Peyer's patch (tissue), 4 donors: ENCODE results near the gene MEGF8. TPM values are rescaled to one million over a fixed set of nuclear protein-coding genes. Genes with fewer than 3 reads are reported as not detected.

ENCODE experiments used
- DNase-seq, 3 donors: peaks; one replicate each; pipeline ENCODE4 v3.0.0-alpha.2; 2017 to 2019
- H3K27ac ChIP-seq, 4 donors: fragments of 200-600 bp; sonication (generic); one replicate each; pipeline ENCODE4 v1.5.1; 2016 to 2019
- H3K27me3 ChIP-seq, 2 donors: fragments of 200-600 bp; sonication (generic); one replicate each; pipeline ENCODE4 v1.5.1; 2019
- H3K36me3 ChIP-seq, 3 donors: fragments of 200-600 bp; sonication (generic); one replicate each; pipeline ENCODE4 v1.5.1; 2016 to 2019
- H3K4me1 ChIP-seq, 4 donors: fragments of 200-600 bp; sonication (generic); one replicate each; pipeline ENCODE4 v1.5.1; 2016 to 2019
- H3K4me3 ChIP-seq, 4 donors: fragments of 200-600 bp; sonication (generic); 1 replicate in 3 of 4; 2 replicates in 1 of 4; pipeline ENCODE4 v1.5.1; 2016 to 2019; ENCODE audit warnings: mild to moderate bottlenecking in 1 of 4
- H3K9me3 ChIP-seq, 4 donors: fragments of 200-600 bp; sonication (generic); one replicate each; pipeline ENCODE4 v1.5.1; 2016 to 2019; ENCODE audit warnings: mild to moderate bottlenecking in 1 of 4
- CTCF ChIP-seq, 6 experiments: fragments of 450-650 bp in 4 of 6; fragments of 200-600 bp in 2 of 6; sonication (generic) in 1 of 6; IDR thresholded peaks; one replicate each; pipeline ENCODE4 v1.5.1; 2017 to 2019; ENCODE audit warnings: antibody characterized with exemption in 6 of 6, mild to moderate bottlenecking in 3 of 6, moderate library complexity in 1 of 6
- POLR2A ChIP-seq, 2 donors: fragments of 450-650 bp; IDR thresholded peaks; one replicate each; pipeline ENCODE4 v1.5.1; 2017; ENCODE audit warnings: antibody characterized with exemption in 2 of 2, mild to moderate bottlenecking in 2 of 2, moderate library complexity in 2 of 2
- total RNA-seq, 4 donors: library from RNA; depleted of rRNA; stranded (reverse); fragments of >200 nt; gene quantifications; one replicate each; pipeline ENCODE4 v1.1.0, GENCODE V29; 2016

MEGF8 gene
- total RNA-seq, 4 donors from 2014 or later = 12.3 to 30.8 (median 22.3) TPM

GRCh38 chr19:42303876-42304275, 21.6 kb upstream of the MEGF8 start:
- no peaks in the 10 kb centered on the region for H3K36me3 ChIP-seq
- DNase-seq = no peak
- H3K4me3 ChIP-seq = no peak overlapping the region
- H3K9me3 ChIP-seq = no peaks in the 10 kb centered on the region
- H3K27ac ChIP-seq = no peak overlapping the region
- H3K27me3 ChIP-seq = no peaks in the 10 kb centered on the region
- peaks cover 0 to 14% (median 0%) of the 10 kb centered on the region in 4 donors for H3K4me1 ChIP-seq
- TF ChIP-seq CTCF (IDR thresholded peaks at IDR 0.05) (no peak), POLR2A (IDR thresholded peaks at IDR 0.05) (no peak)

GRCh38 chr19:42306646-42307045, 18.8 kb upstream of the MEGF8 start:
- Histone ChIP-seq H3K27me3 (no peaks in the 10 kb centered on the region), H3K4me3 (no peak overlapping the region), H3K36me3 (no peaks in the 10 kb centered on the region), H3K9me3 (no peaks in the 10 kb centered on the region), H3K27ac (no peak overlapping the region), H3K4me1 (peaks cover 0 to 11% (median 0%) of the 10 kb centered on the region in 4 donors)
- DNase-seq = no peak
- TF ChIP-seq CTCF (IDR thresholded peaks at IDR 0.05) (no peak), POLR2A (IDR thresholded peaks at IDR 0.05) (no peak)

GRCh38 chr19:42309686-42310085, 15.7 kb upstream of the MEGF8 start:
- Histone ChIP-seq H3K27ac (no peak overlapping the region), H3K4me3 (no peak overlapping the region), H3K36me3 (no peaks in the 10 kb centered on the region), H3K9me3 (peaks cover 0 to 3% (median 0%) of the 10 kb centered on the region in 4 donors), H3K4me1 (peaks cover 0 to 14% (median 7%) of the 10 kb centered on the region in 4 donors), H3K27me3 (peaks cover 0 to 3% of the 10 kb centered on the region in 2 donors)
- DNase-seq = no peak
- no peak for TF ChIP-seq POLR2A (IDR thresholded peaks at IDR 0.05)
- no peak for TF ChIP-seq CTCF (IDR thresholded peaks at IDR 0.05)

- no peak overlapping the region for H3K27ac ChIP-seq
- TF ChIP-seq POLR2A (IDR thresholded peaks at IDR 0.05) = no peak
- TF ChIP-seq CTCF (IDR thresholded peaks at IDR 0.05) = no peak
- no peaks in the 10 kb centered on the region for H3K36me3 ChIP-seq
- DNase-seq = no peak
- H3K4me1 ChIP-seq = peaks cover 0 to 14% (median 7%) of the 10 kb centered on the region in 4 donors
- H3K27me3 ChIP-seq = peaks cover 0 to 3% of the 10 kb centered on the region in 2 donors
- no peak overlapping the region for H3K4me3 ChIP-seq
- peaks cover 0 to 3% (median 0%) of the 10 kb centered on the region in 4 donors for H3K9me3 ChIP-seq
Measured at GRCh38 chr19:42311657-42312056, 13.8 kb upstream of the MEGF8 start.

- Histone ChIP-seq H3K27me3 (peaks cover 0 to 3% of the 10 kb centered on the region in 2 donors), H3K36me3 (no peaks in the 10 kb centered on the region), H3K9me3 (peaks cover 0 to 3% (median 0%) of the 10 kb centered on the region in 4 donors), H3K4me1 (peaks cover 0 to 14% (median 7%) of the 10 kb centered on the region in 4 donors), H3K27ac (no peak overlapping the region), H3K4me3 (no peak overlapping the region)
- DNase-seq = no peak
- TF ChIP-seq POLR2A (IDR thresholded peaks at IDR 0.05) = no peak
- TF ChIP-seq CTCF (IDR thresholded peaks at IDR 0.05) = no peak
Measured at GRCh38 chr19:42312370-42312769, 13.1 kb upstream of the MEGF8 start.
